HUES6 (cell line): ENCODE measurements around the gene POLE.

Source experiments
- H3K27ac ChIP-seq: 2 replicates; pipeline ENCODE4 v1.7.0; 2013; ENCODE audit warnings: low read depth, mild to moderate bottlenecking, low read length, inconsistent platforms
- H3K27me3 ChIP-seq: 2 replicates; pipeline ENCODE4 v1.6.1; 2013; ENCODE audit warnings: low read length; ENCODE audit not compliant: control insufficient read depth, insufficient read depth
- H3K36me3 ChIP-seq: 2 replicates; pipeline ENCODE4 v1.6.1; 2013; ENCODE audit warnings: low read length; ENCODE audit not compliant: control insufficient read depth, insufficient read depth
- H3K4me1 ChIP-seq: 2 replicates; pipeline ENCODE4 v1.6.1; 2013; ENCODE audit warnings: low read length; ENCODE audit not compliant: control insufficient read depth, insufficient read depth
- H3K4me3 ChIP-seq: 2 replicates; pipeline ENCODE4 v1.5.1; 2013; ENCODE audit warnings: low read depth, low read length
- H3K9ac ChIP-seq: one replicate; pipeline ENCODE4 v1.6.1; 2013; ENCODE audit warnings: mild to moderate bottlenecking, low read length
- H3K9me3 ChIP-seq: 2 replicates; pipeline ENCODE4 v1.6.1; 2013; ENCODE audit warnings: low read depth, low read length; ENCODE audit not compliant: control insufficient read depth, insufficient read depth

POLE gene

DNA sequence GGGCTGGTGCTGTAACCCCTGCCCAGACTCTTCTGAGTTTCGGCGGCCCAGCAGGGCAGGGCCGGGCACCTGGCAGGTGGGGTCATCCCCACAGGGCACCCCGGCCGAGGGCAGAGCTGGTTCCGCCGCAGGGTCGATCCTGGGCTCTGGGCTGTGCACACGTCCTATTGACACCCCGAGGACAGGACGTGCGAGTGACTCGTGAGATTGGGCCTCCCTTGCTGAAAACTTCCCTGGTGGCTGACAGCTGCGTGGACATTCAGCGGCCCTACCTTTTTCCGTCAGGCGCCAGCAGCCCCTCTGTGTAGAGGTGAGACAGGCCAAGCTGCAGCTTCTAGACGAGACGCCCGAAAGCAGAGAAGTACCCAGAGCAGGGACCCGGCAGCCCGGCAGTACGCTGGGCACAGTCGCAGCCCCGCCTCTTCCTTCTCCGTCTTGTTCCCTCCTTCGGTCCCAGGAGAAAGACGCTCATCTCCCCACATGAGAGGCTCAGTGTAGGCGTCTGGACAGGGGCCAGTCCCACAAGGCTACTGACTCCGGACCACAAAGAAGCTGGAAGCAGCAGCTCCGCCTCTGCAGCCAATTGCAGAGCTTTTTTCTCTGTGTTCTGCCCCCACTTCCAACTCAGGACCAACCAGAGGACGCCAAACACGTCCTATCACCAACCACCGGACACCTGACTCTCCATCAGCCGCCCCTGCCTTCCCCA lies 76.9 kb downstream of the POLE start, which contains the start of gene LRCOL1:
Gene LRCOL1 (minus strand): TSS at position 532 of the 709 bp plus-strand sequence. CDS start 4,331 bp downstream, outside the sequence.
- H3K27me3 ChIP-seq: peaks cover 96% of the 10 kb centered on the region
- H3K9ac ChIP-seq: no peak within 1 kb of the TSS
- H3K4me3 ChIP-seq: no peak within 1 kb of the TSS
- H3K9me3 ChIP-seq: peaks cover 9% of the 10 kb centered on the region
- no peak within 1 kb of the TSS for H3K27ac ChIP-seq
- no peaks in the 10 kb centered on the region for H3K36me3 ChIP-seq
- no peaks in the 10 kb centered on the region for H3K4me1 ChIP-seq

DNA sequence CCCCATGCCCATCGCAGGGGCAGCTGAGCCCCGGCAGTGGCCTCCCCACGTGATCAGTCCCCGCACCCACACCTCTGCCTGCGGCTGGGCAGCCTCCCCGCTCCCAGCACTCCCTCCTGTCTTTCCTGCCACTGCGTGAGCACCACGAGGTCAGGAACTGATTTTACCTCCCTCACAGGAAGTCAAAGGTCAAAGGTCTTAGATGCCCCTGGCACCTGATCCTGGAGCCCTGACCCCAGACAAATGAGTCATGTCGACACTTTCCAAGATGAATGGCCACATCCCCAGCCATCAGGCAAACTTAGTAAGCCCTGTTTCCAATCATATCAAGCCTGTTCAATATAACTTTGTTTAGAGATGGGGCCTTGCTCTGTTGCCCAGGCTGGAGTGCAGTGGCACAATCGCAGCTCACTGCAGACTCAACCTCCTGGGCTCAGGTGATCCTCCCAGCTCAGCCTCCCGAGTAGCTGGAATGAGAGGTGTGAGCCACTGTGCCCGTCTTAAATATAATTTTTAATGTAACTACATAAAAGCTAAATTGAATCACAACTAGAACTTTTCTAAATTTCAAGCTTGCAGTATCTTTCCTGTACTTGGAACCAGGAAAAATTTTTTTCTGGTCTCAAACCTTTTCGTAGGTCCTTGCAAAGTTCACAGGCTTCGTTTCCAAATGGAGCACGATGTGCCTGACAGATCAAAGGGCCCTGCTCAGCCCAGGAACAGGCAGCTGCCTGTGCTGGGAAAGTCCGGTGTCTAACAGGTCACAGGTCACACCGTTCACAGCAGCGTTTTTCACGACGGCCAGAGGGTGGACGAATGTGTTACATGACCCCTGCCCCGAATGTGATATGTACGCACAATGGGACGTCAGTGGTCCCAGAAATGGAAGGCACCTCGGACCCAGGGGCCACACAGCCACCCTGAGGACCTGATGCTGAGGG lies 78.6 kb downstream of the POLE start:
- H3K9ac ChIP-seq: no peak overlapping the region
- H3K27ac ChIP-seq: no peak overlapping the region

DNA sequence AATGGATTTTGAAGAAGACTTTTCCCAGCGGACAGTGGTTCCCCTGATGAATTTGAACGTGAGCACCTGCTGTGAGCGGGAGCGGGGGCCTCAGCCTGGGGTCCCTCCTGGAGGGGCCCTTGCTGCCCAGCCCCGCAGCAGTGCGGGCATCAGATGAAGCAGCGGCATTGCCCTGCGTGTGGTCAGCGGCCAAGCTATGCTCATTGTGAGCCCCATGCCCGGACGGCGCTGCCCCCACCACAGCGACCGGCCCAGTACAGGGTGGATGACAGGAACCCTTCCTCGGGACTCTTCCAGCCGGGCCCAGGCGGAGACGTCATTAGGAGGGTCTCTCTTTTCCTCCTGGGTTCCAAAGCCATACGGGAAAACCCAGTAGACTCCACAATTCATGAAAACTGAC lies 80.2 kb downstream of the POLE start:
- Histone ChIP-seq H3K27ac (no peak overlapping the region), H3K9me3 (peaks cover 8% of the 10 kb centered on the region), H3K36me3 (no peaks in the 10 kb centered on the region), H3K4me1 (peaks cover 17% of the 10 kb centered on the region; the same call in 1 of the 2 replicates), H3K4me3 (no peak overlapping the region), H3K9ac (no peak overlapping the region), H3K27me3 (peaks cover 99% of the 10 kb centered on the region)

More for the DNA sequence above, 78.6 kb downstream of the POLE start:
- H3K36me3 ChIP-seq: no peaks in the 10 kb centered on the region
- H3K4me1 ChIP-seq: peaks cover 4% of the 10 kb centered on the region; the same call in 1 of the 2 replicates
- peaks cover 9% of the 10 kb centered on the region for H3K9me3 ChIP-seq
- H3K4me3 ChIP-seq: no peak overlapping the region
- H3K27me3 ChIP-seq: peaks cover 97% of the 10 kb centered on the region

DNA sequence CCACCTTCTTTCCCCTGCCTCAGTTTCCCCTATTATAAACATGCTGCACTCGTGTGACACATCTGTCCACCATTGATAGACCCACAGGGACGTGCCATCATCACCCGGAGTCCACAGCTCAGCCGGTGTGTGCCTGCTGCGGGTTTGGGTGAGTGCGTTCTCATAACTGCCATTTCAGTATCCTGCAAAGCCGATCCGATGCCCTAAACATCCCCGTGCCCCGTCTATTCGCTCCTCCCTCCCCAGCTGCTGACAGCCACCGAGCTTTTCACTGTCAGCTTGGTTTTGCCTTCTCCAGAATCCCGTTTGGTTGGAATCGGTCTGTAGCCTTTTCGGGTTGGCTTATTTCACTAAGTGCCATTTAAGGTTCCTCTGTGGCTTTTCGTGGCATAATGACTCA lies 80.7 kb downstream of the POLE start:
- Histone ChIP-seq H3K9ac (no peak overlapping the region), H3K36me3 (no peaks in the 10 kb centered on the region), H3K27me3 (peaks cover 99% of the 10 kb centered on the region), H3K4me3 (no peak overlapping the region), H3K4me1 (peaks cover 17% of the 10 kb centered on the region; the same call in 1 of the 2 replicates), H3K9me3 (peaks cover 3% of the 10 kb centered on the region), H3K27ac (no peak overlapping the region)

DNA sequence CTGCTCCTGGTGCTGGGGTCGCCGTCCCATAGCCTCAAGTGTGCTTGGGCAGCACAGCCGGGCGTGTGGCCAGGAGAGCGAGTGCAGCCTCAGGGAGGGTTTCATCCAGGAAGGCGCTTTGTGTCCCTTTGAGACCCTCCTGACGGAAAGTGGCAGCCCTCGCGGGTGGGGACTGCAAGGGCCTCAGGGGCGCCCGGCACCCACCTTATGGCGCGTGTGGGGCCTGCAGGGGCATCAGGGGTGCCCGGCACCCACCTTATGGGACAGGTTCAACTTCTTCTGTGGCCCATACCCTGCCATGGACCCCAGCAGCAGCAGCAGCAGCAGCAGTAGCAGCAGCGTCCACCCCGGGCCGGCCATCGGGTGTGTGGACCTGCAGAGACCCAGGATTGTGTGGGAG lies 81.2 kb downstream of the POLE start:
- Histone ChIP-seq H3K27ac (no peak overlapping the region), H3K4me3 (no peak overlapping the region), H3K36me3 (no peaks in the 10 kb centered on the region), H3K9me3 (no peaks in the 10 kb centered on the region), H3K4me1 (peaks cover 18% of the 10 kb centered on the region; the same call in 1 of the 2 replicates), H3K27me3 (peaks cover 100% of the 10 kb centered on the region), H3K9ac (no peak overlapping the region)

DNA sequence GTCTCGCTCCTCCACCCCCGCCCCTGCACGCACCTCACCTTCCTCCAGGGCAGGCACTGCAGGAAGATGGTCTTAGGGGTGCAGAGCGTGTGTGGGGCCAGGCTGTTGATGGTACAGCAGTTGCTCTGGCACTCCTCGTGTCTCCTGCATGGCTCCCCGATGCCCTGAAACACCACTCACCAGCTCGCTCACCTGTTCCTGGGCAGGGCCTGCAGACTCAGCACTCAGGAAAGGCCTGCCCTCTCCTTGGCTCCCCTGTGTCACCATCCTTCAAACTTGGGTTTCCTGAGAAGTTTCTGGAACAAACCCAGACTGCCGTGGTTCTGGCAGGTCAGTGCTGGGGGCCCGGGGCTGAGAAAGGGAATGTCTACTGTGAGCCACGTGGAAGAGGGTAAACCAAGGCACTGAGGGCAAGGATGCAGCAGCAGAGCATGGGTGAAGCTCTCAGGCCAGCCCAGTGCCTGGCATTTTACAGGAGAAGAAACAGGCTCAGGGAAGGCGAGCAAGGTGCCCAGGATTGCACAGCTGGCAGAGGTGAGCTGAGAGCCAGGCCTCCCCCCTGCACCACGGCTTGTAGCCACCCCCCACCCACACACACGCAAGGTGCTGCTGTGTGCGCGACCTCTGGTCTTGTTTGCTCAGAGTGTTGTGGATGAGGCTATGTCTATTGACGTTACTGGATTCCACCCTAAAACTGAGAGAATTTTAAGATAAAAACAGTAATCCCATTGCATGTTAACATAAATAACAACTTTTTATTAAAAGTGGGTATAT lies 82.3 kb downstream of the POLE start:
- Histone ChIP-seq H3K27me3 (peaks cover 100% of the 10 kb centered on the region), H3K4me3 (no peak overlapping the region), H3K9me3 (no peaks in the 10 kb centered on the region), H3K4me1 (peaks cover 25% of the 10 kb centered on the region; the same call in 1 of the 2 replicates), H3K27ac (no peak overlapping the region), H3K36me3 (no peaks in the 10 kb centered on the region), H3K9ac (no peak overlapping the region)

DNA sequence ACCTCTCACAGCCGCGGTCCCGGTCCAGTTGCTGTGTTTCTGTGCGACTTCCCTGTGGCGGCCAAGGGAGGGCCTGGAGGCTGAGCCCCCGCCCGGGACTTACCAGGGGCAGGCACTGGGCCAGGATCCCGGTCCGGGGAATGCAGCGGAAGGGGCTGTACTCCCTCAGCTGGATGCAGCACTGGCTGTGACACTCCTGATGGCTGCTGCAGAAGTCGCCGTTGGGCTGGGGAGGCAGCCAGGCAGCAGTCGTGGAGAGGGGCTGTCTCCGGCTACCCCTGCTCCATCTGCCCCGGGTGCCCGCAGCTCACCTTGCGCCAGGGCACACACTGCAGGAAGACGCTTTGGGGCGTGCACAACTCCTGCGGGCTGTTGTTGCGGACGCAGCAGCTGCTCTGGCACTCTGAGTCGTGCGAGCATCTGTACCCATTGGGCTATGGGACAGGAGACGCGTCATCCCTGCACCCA lies 83.0 kb downstream of the POLE start:
- Histone ChIP-seq H3K9me3 (no peaks in the 10 kb centered on the region), H3K27me3 (peaks cover 98% of the 10 kb centered on the region), H3K36me3 (no peaks in the 10 kb centered on the region), H3K9ac (no peak overlapping the region), H3K27ac (no peak overlapping the region), H3K4me3 (no peak overlapping the region; the same call in 1 of the 2 replicates), H3K4me1 (peaks cover 25% of the 10 kb centered on the region; the same call in 1 of the 2 replicates)

DNA sequence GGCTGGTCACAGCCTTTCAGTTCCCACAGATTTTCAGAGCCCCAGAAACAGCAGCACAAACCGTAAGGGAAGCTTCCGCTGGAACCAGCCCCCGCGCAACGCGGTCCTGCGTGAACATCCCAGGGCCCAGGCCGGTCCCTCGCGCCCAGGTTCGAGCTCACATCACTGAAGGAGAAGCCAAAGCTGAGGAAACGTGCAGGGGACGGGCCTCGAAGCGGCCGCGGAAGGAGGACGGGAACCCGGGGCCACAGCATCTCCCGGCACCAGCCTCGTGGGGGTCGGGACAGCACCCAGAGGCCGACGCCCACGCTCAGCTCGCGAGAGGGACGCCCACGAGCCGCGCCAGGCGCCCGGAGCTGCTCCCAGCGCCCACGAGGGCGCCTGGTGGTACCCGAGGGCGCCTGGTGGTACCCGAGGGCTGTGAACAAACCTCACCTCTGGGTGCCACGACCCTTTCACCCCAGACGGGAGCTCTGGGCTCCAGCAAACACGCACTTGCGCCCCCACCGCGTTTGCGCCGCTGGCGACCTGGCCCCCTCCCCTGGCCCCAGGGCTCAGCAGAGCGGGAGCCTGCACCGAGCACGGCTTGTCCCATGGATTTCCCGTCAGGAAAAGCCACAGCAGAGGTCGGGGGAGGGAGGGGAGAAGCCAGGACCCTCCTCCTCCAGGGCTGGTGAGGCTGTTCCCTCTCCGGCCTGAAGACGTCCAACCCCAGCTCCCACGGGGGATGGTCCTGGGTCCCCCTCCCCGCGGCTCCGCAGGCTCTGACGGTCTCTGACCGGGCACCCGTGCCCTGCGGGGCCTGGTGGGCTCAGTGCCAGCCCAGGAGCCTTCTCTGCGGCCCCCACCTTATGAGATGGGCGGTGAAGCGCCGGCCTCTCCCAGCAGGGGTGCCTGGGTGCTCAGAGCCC lies 83.6 kb downstream of the POLE start:
- H3K27me3 ChIP-seq: peaks cover 95% of the 10 kb centered on the region
- H3K36me3 ChIP-seq: no peaks in the 10 kb centered on the region
- H3K4me1 ChIP-seq: peaks cover 27% of the 10 kb centered on the region; the same call in 1 of the 2 replicates
- no peaks in the 10 kb centered on the region for H3K9me3 ChIP-seq
- no peak overlapping the region for H3K27ac ChIP-seq
- H3K4me3 ChIP-seq: no peak overlapping the region; the same call in 1 of the 2 replicates
- no peak overlapping the region for H3K9ac ChIP-seq

DNA sequence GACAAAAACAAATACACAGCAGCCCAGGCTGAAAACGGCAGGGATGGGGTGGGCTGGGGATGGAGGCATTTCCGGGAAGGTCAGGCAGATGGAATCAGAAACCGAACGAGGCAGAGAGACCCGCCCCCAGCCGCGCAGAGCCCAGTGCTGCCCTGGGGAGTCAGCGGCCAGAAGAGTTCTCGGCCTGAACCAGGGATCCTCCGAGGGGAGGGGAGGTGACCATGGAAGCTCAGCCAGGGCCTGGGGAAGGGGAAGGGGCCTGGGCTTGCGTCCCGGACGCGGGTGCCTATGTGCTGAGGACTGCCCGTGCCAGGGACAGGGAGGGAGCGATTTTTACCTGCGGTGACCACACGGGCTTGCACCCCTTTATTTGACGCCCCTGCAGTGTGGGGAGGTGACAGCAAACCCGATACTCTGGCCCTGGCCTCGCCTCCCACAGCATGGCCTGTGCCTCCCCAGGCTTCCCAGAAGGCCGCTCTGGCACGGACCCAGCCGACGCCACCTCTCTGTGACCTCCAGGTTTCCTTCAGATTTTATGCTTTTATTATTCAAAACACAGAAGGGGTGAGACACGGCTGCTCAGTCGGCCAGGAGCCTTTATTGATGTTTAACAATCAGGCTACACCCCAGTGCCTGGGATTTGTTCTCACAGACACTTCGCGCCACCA lies 84.4 kb downstream of the POLE start:
- Histone ChIP-seq H3K27ac (no peak overlapping the region), H3K36me3 (no peaks in the 10 kb centered on the region), H3K4me1 (peaks cover 27% of the 10 kb centered on the region; the same call in 1 of the 2 replicates), H3K9ac (no peak overlapping the region), H3K9me3 (no peaks in the 10 kb centered on the region), H3K4me3 (no peak overlapping the region; the same call in 1 of the 2 replicates), H3K27me3 (peaks cover 88% of the 10 kb centered on the region)
